Keratinocyte (primary cell): ENCODE measurements around the gene ZNF358. TPM values are rescaled to one million over a fixed set of nuclear protein-coding genes. Genes with fewer than 3 reads are reported as not detected.

ENCODE experiments used
- DNase-seq: peaks from one replicate; pipeline ENCODE4 v3.0.0-alpha.2; 2011; ENCODE audit warnings: low read depth, missing footprints, low spot score
- FAIRE-seq: peaks from 2 replicates; lab custom pipeline; 2011; peaks lifted over from hg19 to GRCh38; lab: Jason Lieb, UNC
- H2AFZ ChIP-seq: 2 replicates; pipeline ENCODE4 v1.6.0; 2012; ENCODE audit warnings: low read length, control low read depth, inconsistent platforms; ENCODE audit not compliant: control insufficient read depth
- H3K27ac ChIP-seq: 2 replicates; pipeline ENCODE4 v1.5.1; 2011; ENCODE audit warnings: low read length; ENCODE audit not compliant: control insufficient read depth, insufficient read depth
- H3K27me3 ChIP-seq: 3 replicates; pipeline ENCODE4 v1.6.0; 2011; ENCODE audit warnings: low read length; ENCODE audit not compliant: control insufficient read depth, insufficient read depth; ENCODE audit errors: extremely low read depth
- H3K36me3 ChIP-seq, 2 experiments: 2 replicates in 1 of 2; 3 replicates in 1 of 2; pipeline ENCODE4 v1.5.1; 2011; ENCODE audit warnings: low read length in 2 of 2, mild to moderate bottlenecking in 1 of 2; ENCODE audit not compliant: control insufficient read depth in 2 of 2, insufficient read depth in 2 of 2; ENCODE audit errors: extremely low read depth in 1 of 2
- H3K4me1 ChIP-seq: 3 replicates; pipeline ENCODE4 v1.5.1; 2011; ENCODE audit warnings: low read length; ENCODE audit not compliant: control insufficient read depth, insufficient read depth; ENCODE audit errors: extremely low read depth
- H3K4me2 ChIP-seq: 3 replicates; pipeline ENCODE4 v1.6.0; 2011; ENCODE audit warnings: low read depth, low read length; ENCODE audit not compliant: control insufficient read depth, insufficient read depth; ENCODE audit errors: extremely low read depth
- H3K4me3 ChIP-seq, 3 experiments: fragments of 200-600 bp in 1 of 3; sonication (generic) in 1 of 3; 2 replicates in 2 of 3; 3 replicates in 1 of 3; pipeline ENCODE4 v1.5.1; 2011 to 2016; ENCODE audit warnings: low read length in 3 of 3, mild to moderate bottlenecking in 3 of 3, control low read depth in 2 of 3, inconsistent platforms in 1 of 3, low read depth in 1 of 3, mixed read lengths in 1 of 3, mixed run types in 1 of 3, moderate library complexity in 1 of 3; ENCODE audit not compliant: control insufficient read depth in 2 of 3, insufficient read depth in 2 of 3; ENCODE audit errors: extremely low read depth in 1 of 3
- H3K79me2 ChIP-seq: 2 replicates; pipeline ENCODE4 v1.6.0; 2012; ENCODE audit warnings: low read length; ENCODE audit not compliant: control insufficient read depth, insufficient read depth
- H3K9ac ChIP-seq: 3 replicates; pipeline ENCODE4 v1.6.0; 2011; ENCODE audit warnings: low read length; ENCODE audit not compliant: control insufficient read depth, insufficient read depth; ENCODE audit errors: extremely low read depth
- H3K9me1 ChIP-seq: 3 replicates; pipeline ENCODE4 v1.6.0; 2011; ENCODE audit warnings: low read length; ENCODE audit not compliant: control insufficient read depth, insufficient read depth; ENCODE audit errors: extremely low read depth
- H3K9me3 ChIP-seq: 2 replicates; pipeline ENCODE4 v1.5.1; 2012; ENCODE audit warnings: low read depth, low read length; ENCODE audit not compliant: control insufficient read depth
- H4K20me1 ChIP-seq: 3 replicates; pipeline ENCODE4 v1.6.0; 2011; ENCODE audit warnings: low read length; ENCODE audit not compliant: control insufficient read depth, insufficient read depth; ENCODE audit errors: extremely low read depth
- EZH2 ChIP-seq: IDR thresholded peaks from one replicate; pipeline ENCODE4 v1.6.1; 2012; ENCODE audit warnings: inconsistent platforms, mild to moderate bottlenecking, low read length, moderate library complexity
- dilution Hi-C: fragments of 300-500 bp; cut with MboI; formaldehyde crosslinking; loops from one replicate; pipeline ENCODE4 v1.7.0; 2020; ENCODE audit warnings: low sequenced_read_pairs; ENCODE audit not compliant: extremely low pct_ligation_motif_present
- polyA plus RNA-seq, 5 experiments: library from polyadenylated mRNA; depleted of rRNA in 3 of 5; stranded (reverse) in 3 of 5; stranded (forward) in 1 of 5; unstranded in 1 of 5; fragments of >200 nt; gene quantifications; 1 replicate in 1 of 5; 2 replicates in 3 of 5; 3 replicates in 1 of 5; pipeline versions ENCODE4 v1.2.1 to v1.2.3, GENCODE V29; 2011 to 2012; ENCODE audit warnings: missing spikeins in 2 of 5, low read depth in 1 of 5, low replicate concordance in 1 of 5
- TF ChIP-seq, protein P1 (sequence below), 3 experiments: IDR thresholded peaks in 1 of 3; conservative IDR thresholded peaks in 1 of 3; optimal IDR thresholded peaks in 1 of 3; 2 replicates in 2 of 3; 3 replicates in 1 of 3; pipeline versions ENCODE3 to v1.5.1; 2011; ENCODE audit warnings: low read length in 3 of 3, mild to moderate bottlenecking in 3 of 3, moderate library complexity in 2 of 3, control low read depth in 1 of 3, inconsistent platforms in 1 of 3; ENCODE audit not compliant: insufficient read depth in 2 of 3; ENCODE audit errors: extremely low read depth in 1 of 3

ZNF358 gene
- polyA plus RNA-seq, 1 donor (not counting 4 experiments of a cell fraction or from before 2014, with no cell fraction given), result 8.5 TPM

- Histone ChIP-seq H3K4me3 (no peak overlapping the region), H3K9me1 (no peaks in the 10 kb centered on the region), H2AFZ (no peak overlapping the region), H3K27ac (no peak overlapping the region), H3K4me1 (no peaks in the 10 kb centered on the region), H3K4me2 (no peak overlapping the region), H3K36me3 (peaks cover 0 to 24% of the 10 kb centered on the region in 2 experiments), H3K27me3 (no peaks in the 10 kb centered on the region), H3K79me2 (no peaks in the 10 kb centered on the region), H4K20me1 (no peaks in the 10 kb centered on the region), H3K9me3 (no peaks in the 10 kb centered on the region), H3K9ac (no peak overlapping the region)
- no peak for FAIRE-seq
- TF ChIP-seq EZH2, result no peak
- TF ChIP-seq, protein P1, sequence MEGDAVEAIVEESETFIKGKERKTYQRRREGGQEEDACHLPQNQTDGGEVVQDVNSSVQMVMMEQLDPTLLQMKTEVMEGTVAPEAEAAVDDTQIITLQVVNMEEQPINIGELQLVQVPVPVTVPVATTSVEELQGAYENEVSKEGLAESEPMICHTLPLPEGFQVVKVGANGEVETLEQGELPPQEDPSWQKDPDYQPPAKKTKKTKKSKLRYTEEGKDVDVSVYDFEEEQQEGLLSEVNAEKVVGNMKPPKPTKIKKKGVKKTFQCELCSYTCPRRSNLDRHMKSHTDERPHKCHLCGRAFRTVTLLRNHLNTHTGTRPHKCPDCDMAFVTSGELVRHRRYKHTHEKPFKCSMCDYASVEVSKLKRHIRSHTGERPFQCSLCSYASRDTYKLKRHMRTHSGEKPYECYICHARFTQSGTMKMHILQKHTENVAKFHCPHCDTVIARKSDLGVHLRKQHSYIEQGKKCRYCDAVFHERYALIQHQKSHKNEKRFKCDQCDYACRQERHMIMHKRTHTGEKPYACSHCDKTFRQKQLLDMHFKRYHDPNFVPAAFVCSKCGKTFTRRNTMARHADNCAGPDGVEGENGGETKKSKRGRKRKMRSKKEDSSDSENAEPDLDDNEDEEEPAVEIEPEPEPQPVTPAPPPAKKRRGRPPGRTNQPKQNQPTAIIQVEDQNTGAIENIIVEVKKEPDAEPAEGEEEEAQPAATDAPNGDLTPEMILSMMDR (optimal IDR thresholded peaks at IDR 0.05 in 1 of 3, IDR thresholded peaks at IDR 0.05 in 1 of 3, conservative IDR thresholded peaks at IDR 0.05 in 1 of 3; ENCODE audit: extremely low read depth in 1 of 3, insufficient read depth in 2 of 3, low read length in 3 of 3), result no peak
- no peak for DNase-seq
- dilution Hi-C loops, result no loop called here
These were observed 47.1 kb upstream of the ZNF358 start for GRCh38 chr19:7468840-7469239.

GRCh38 chr19:7469669-7470285, 46.1 kb upstream of the ZNF358 start:
- Histone ChIP-seq H3K9me1 (no peaks in the 10 kb centered on the region), H3K4me1 (peaks cover 2% of the 10 kb centered on the region), H3K27me3 (no peaks in the 10 kb centered on the region), H3K4me2 (no peak overlapping the region), H3K27ac (no peak overlapping the region), H4K20me1 (no peaks in the 10 kb centered on the region), H3K9ac (no peak overlapping the region), H2AFZ (no peak overlapping the region), H3K9me3 (no peaks in the 10 kb centered on the region), H3K4me3 (no peak overlapping the region), H3K79me2 (no peaks in the 10 kb centered on the region), H3K36me3 (peaks cover 0 to 21% of the 10 kb centered on the region in 2 experiments)
- no peak for TF ChIP-seq EZH2
- TF ChIP-seq, protein P1 (optimal IDR thresholded peaks at IDR 0.05 in 1 of 3, IDR thresholded peaks at IDR 0.05 in 1 of 3, conservative IDR thresholded peaks at IDR 0.05 in 1 of 3; ENCODE audit: extremely low read depth in 1 of 3, insufficient read depth in 2 of 3, low read length in 3 of 3), result no peak
- dilution Hi-C loops, result no loop called here
- no peak for DNase-seq
- FAIRE-seq, result no peak
